ENCODE results near the gene CAMKK2.

- TF ChIP-seq, protein P1, sequence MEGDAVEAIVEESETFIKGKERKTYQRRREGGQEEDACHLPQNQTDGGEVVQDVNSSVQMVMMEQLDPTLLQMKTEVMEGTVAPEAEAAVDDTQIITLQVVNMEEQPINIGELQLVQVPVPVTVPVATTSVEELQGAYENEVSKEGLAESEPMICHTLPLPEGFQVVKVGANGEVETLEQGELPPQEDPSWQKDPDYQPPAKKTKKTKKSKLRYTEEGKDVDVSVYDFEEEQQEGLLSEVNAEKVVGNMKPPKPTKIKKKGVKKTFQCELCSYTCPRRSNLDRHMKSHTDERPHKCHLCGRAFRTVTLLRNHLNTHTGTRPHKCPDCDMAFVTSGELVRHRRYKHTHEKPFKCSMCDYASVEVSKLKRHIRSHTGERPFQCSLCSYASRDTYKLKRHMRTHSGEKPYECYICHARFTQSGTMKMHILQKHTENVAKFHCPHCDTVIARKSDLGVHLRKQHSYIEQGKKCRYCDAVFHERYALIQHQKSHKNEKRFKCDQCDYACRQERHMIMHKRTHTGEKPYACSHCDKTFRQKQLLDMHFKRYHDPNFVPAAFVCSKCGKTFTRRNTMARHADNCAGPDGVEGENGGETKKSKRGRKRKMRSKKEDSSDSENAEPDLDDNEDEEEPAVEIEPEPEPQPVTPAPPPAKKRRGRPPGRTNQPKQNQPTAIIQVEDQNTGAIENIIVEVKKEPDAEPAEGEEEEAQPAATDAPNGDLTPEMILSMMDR (IDR thresholded peaks at IDR 0.05; ENCODE audit: low read depth, low read length, missing input control): no peak
- TF ChIP-seq REST (IDR thresholded peaks at IDR 0.05): no peak
- TF ChIP-seq TAF1 (conservative IDR thresholded peaks at IDR 0.05): no peak
- TF ChIP-seq FOXA1 (IDR thresholded peaks at IDR 0.05): no peak
- no peak for TF ChIP-seq SP1 (IDR thresholded peaks at IDR 0.05)
- no peak for TF ChIP-seq HNF4A (conservative IDR thresholded peaks at IDR 0.05)
- TF ChIP-seq, protein P2, sequence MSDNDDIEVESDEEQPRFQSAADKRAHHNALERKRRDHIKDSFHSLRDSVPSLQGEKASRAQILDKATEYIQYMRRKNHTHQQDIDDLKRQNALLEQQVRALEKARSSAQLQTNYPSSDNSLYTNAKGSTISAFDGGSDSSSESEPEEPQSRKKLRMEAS (IDR thresholded peaks at IDR 0.05): no peak
- no peak for TF ChIP-seq GABPA (IDR thresholded peaks at IDR 0.05 in 1 of 2, conservative IDR thresholded peaks at IDR 0.05 in 1 of 2)
- no peak for TF ChIP-seq JUND (IDR thresholded peaks at IDR 0.05)
- TF ChIP-seq RAD21 (IDR thresholded peaks at IDR 0.05): no peak
Observed at GRCh38 chr12:121240484-121241101, 55.9 kb downstream of the CAMKK2 start.

Measured in liver (tissue), 3 donors.